GM12875 (cell line): ENCODE data around the gene NR2C2AP.

Source experiments
- H3K4me3 ChIP-seq: one replicate; pipeline ENCODE4 v1.5.1; 2011; ENCODE audit warnings: low read depth, low read length, control low read depth
- CTCF ChIP-seq: IDR thresholded peaks from 2 replicates; pipeline ENCODE4 v1.5.1; 2011; ENCODE audit warnings: low read depth, mild to moderate bottlenecking, control low read depth, inconsistent platforms, low read length, moderate library complexity, borderline replicate concordance; ENCODE audit not compliant: insufficient read depth

Gene NR2C2AP

GRCh38 chr19:19201697-19202630, 1.2 kb downstream of the NR2C2AP start:
- no peak for TF ChIP-seq CTCF
- peak overlapping the region; percentile 55 for H3K4me3 ChIP-seq

GRCh38 chr19:19193926-19194325, 9.3 kb downstream of the NR2C2AP start:
- no peak overlapping the region for H3K4me3 ChIP-seq
- TF ChIP-seq CTCF, result no peak

GRCh38 chr19:19192910-19193423, 10.2 kb downstream of the NR2C2AP start:
- TF ChIP-seq CTCF, result no peak
- peak overlapping the region; percentile 87 for H3K4me3 ChIP-seq

- no peak for TF ChIP-seq CTCF
These were observed 10.9 kb downstream of the NR2C2AP start, which contains the start of the genes BORCS8 and RFXANK for GRCh38 chr19:19192078-19192882. BORCS8 (minus strand) TSS chr19:19192152; CDS start chr19:19192117, 35 bp downstream. RFXANK (plus strand) TSS chr19:19192258; CDS start chr19:19193947, 1,689 bp downstream.

GRCh38 chr19:19191768-19192077, 11.5 kb downstream of the NR2C2AP start:
- H3K4me3 ChIP-seq, result peak overlapping the region; percentile 96
- TF ChIP-seq CTCF, result no peak

More at GRCh38 chr19:19192078-19192882, 10.9 kb downstream of the NR2C2AP start, which contains the start of the genes BORCS8 and RFXANK:
- H3K4me3 ChIP-seq, result peak within 1 kb of the TSS; percentile 96

GRCh38 chr19:19186742-19187141, 16.5 kb downstream of the NR2C2AP start:
- no peak for TF ChIP-seq CTCF
- no peak overlapping the region for H3K4me3 ChIP-seq
